CD4-positive, CD25-positive, alpha-beta regulatory T cell (primary cell): ENCODE results near the gene LUC7L3. TPM values are rescaled to one million over a fixed set of nuclear protein-coding genes. Genes with fewer than 3 reads are reported as not detected.

ENCODE experiments used
- ATAC-seq, 2 donors: fragments of 150-1000 bp; cut with Tn5 transposase; one replicate each; pipeline ENCODE4 v1.10.0; 2021; ENCODE audit warnings: low read depth in 2 of 2, moderate number of reproducible peaks in 2 of 2, moderate library complexity in 1 of 2
- DNase-seq, 3 donors: peaks; one replicate each; pipeline versions ENCODE4 v3.0.0 to v3.0.0-alpha.2; 2012 to 2022; ENCODE audit warnings: mixed read lengths in 1 of 3
- H3K27ac ChIP-seq: one replicate; pipeline ENCODE4 v1.7.0; 2013; ENCODE audit warnings: mild to moderate bottlenecking, low read length; ENCODE audit not compliant: insufficient read depth, poor library complexity, severe bottlenecking
- H3K27me3 ChIP-seq: one replicate; pipeline ENCODE4 v1.7.0; 2013; ENCODE audit warnings: low read length; ENCODE audit not compliant: control insufficient read depth, insufficient read depth
- H3K36me3 ChIP-seq: one replicate; pipeline ENCODE4 v1.7.0; 2013; ENCODE audit warnings: mild to moderate bottlenecking, low read length, moderate library complexity; ENCODE audit not compliant: control insufficient read depth, insufficient read depth
- H3K4me1 ChIP-seq: 2 replicates; pipeline ENCODE4 v1.7.0; 2013; ENCODE audit warnings: mild to moderate bottlenecking, low read length; ENCODE audit not compliant: insufficient read depth, control insufficient read depth, poor library complexity, severe bottlenecking
- H3K4me3 ChIP-seq: one replicate; pipeline ENCODE4 v1.7.0; 2013; ENCODE audit warnings: low read depth, mild to moderate bottlenecking, low read length, moderate library complexity
- H3K9me3 ChIP-seq, 2 experiments: 1 replicate in 1 of 2; 2 replicates in 1 of 2; pipeline ENCODE4 v1.7.0; 2013; ENCODE audit warnings: low read length in 2 of 2, mild to moderate bottlenecking in 1 of 2, moderate library complexity in 1 of 2; ENCODE audit not compliant: control insufficient read depth in 2 of 2
- H3K27ac Mint-ChIP-seq, 3 donors: one replicate each; pipeline ENCODE4 v1.8.0; 2020 to 2022; ENCODE audit warnings: mild to moderate bottlenecking in 3 of 3, mixed read lengths in 3 of 3, moderate library complexity in 2 of 3
- H3K27me3 Mint-ChIP-seq: one replicate; pipeline ENCODE4 v1.8.0; 2022; ENCODE audit warnings: mild to moderate bottlenecking, mixed read lengths
- H3K36me3 Mint-ChIP-seq: one replicate; pipeline ENCODE4 v1.8.0; 2020; ENCODE audit warnings: mixed read lengths
- H3K4me1 Mint-ChIP-seq, 4 donors: one replicate each; pipeline ENCODE4 v1.8.0; 2020 to 2022; ENCODE audit warnings: mixed read lengths in 4 of 4, mild to moderate bottlenecking in 1 of 4
- H3K4me3 Mint-ChIP-seq, 4 donors: one replicate each; pipeline ENCODE4 v1.8.0; 2020 to 2022; ENCODE audit warnings: mild to moderate bottlenecking in 4 of 4, mixed read lengths in 4 of 4, moderate library complexity in 3 of 4
- H3K9me3 Mint-ChIP-seq, 7 donors: one replicate each; pipeline ENCODE4 v1.8.0; 2020 to 2022; ENCODE audit warnings: mixed read lengths in 7 of 7, mild to moderate bottlenecking in 3 of 7, moderate library complexity in 2 of 7
- polyA plus RNA-seq, 4 donors: library from polyadenylated mRNA; unstranded; fragments of 300-500 nt; fragmentation: Illumina TruSeq; gene quantifications; one replicate each; pipeline ENCODE4 v1.2.3, GENCODE V29; 2021
- total RNA-seq: library from RNA; stranded (reverse); gene quantifications from one replicate; pipeline ENCODE4 v1.2.3, GENCODE V29; 2022

LUC7L3 gene
- total and polyA plus RNA-seq, 5 donors from 2014 or later: 44.9 to 143 (median 52.6) TPM

- DNase-seq (no peak), ATAC-seq (no peak)
- H3K27me3 ChIP-seq: no peaks in the 10 kb centered on the region
- no peaks in the 10 kb centered on the region for H3K9me3 ChIP-seq
- H3K27ac ChIP-seq: no peak overlapping the region
- Mint-ChIP-seq H3K27me3 (peaks cover 7% of the 10 kb centered on the region), H3K4me1 (peaks cover 0 to 7% (median 2%) of the 10 kb centered on the region in 4 donors), H3K27ac (no peak overlapping the region), H3K9me3 (no peaks in the 10 kb centered on the region), H3K4me3 (no peak overlapping the region), H3K36me3 (no peaks in the 10 kb centered on the region)
- H3K4me3 ChIP-seq: no peak overlapping the region
- no peaks in the 10 kb centered on the region for H3K36me3 ChIP-seq
- H3K4me1 ChIP-seq: no peaks in the 10 kb centered on the region
Observed at GRCh38 chr17:50683434-50684287, 35.7 kb upstream of the LUC7L3 start.

GRCh38 chr17:50684288-50684611, 35.2 kb upstream of the LUC7L3 start:
- DNase-seq (no peak), ATAC-seq (no peak)
- no peak overlapping the region for H3K27ac ChIP-seq
- no peaks in the 10 kb centered on the region for H3K36me3 ChIP-seq
- Mint-ChIP-seq H3K27me3 (peaks cover 7% of the 10 kb centered on the region), H3K9me3 (no peaks in the 10 kb centered on the region), H3K4me1 (peaks cover 0 to 7% (median 2%) of the 10 kb centered on the region in 4 donors), H3K4me3 (no peak overlapping the region), H3K36me3 (no peaks in the 10 kb centered on the region), H3K27ac (no peak overlapping the region)
- no peaks in the 10 kb centered on the region for H3K27me3 ChIP-seq
- no peaks in the 10 kb centered on the region for H3K9me3 ChIP-seq
- H3K4me1 ChIP-seq: no peaks in the 10 kb centered on the region
- H3K4me3 ChIP-seq: no peak overlapping the region

GRCh38 chr17:50684612-50685333, 34.6 kb upstream of the LUC7L3 start:
- H3K27me3 ChIP-seq: no peaks in the 10 kb centered on the region
- H3K27me3 Mint-ChIP-seq: peaks cover 7% of the 10 kb centered on the region
- H3K27ac Mint-ChIP-seq: no peak overlapping the region
- ATAC-seq (no peak), DNase-seq (no peak)
- no peaks in the 10 kb centered on the region for H3K4me1 ChIP-seq
- no peak overlapping the region for H3K4me3 ChIP-seq
- H3K27ac ChIP-seq: no peak overlapping the region
- H3K4me1 Mint-ChIP-seq: peaks cover 0 to 7% (median 2%) of the 10 kb centered on the region in 4 donors
- H3K4me3 Mint-ChIP-seq: no peak overlapping the region
- no peaks in the 10 kb centered on the region for H3K36me3 Mint-ChIP-seq
- H3K36me3 ChIP-seq: no peaks in the 10 kb centered on the region
- no peaks in the 10 kb centered on the region for H3K9me3 ChIP-seq
- H3K9me3 Mint-ChIP-seq: no peaks in the 10 kb centered on the region

DNA sequence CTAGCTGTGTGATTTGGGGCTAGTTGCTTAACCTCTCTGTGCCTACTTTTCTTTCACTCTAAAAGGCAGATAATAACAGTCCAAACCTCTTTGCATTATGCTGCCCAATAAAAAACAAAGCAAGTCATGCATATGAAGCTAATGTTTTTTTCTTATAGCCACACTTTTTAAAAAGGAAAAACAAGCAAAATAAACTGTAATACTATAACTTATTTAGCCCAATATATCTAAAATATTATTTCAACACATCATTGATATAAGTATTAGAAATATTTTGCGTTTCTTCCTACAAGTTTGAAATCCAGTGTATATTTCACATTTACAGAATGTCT, 34.1 kb upstream of the LUC7L3 start:
- Histone ChIP-seq H3K27ac (no peak overlapping the region), H3K27me3 (no peaks in the 10 kb centered on the region), H3K9me3 (no peaks in the 10 kb centered on the region), H3K4me1 (no peaks in the 10 kb centered on the region), H3K36me3 (no peaks in the 10 kb centered on the region), H3K4me3 (no peak overlapping the region)
- Mint-ChIP-seq H3K9me3 (no peaks in the 10 kb centered on the region), H3K27me3 (peaks cover 7% of the 10 kb centered on the region), H3K36me3 (no peaks in the 10 kb centered on the region), H3K4me3 (no peak overlapping the region), H3K27ac (no peak overlapping the region), H3K4me1 (peaks cover 0 to 9% (median 2%) of the 10 kb centered on the region in 4 donors)
- no peak for ATAC-seq
- DNase-seq: no peak

GRCh38 chr17:50685691-50686493, 33.5 kb upstream of the LUC7L3 start:
- Histone ChIP-seq H3K27ac (no peak overlapping the region), H3K27me3 (no peaks in the 10 kb centered on the region), H3K4me3 (no peak overlapping the region), H3K9me3 (no peaks in the 10 kb centered on the region), H3K36me3 (no peaks in the 10 kb centered on the region), H3K4me1 (no peaks in the 10 kb centered on the region)
- H3K27me3 Mint-ChIP-seq: peaks cover 7% of the 10 kb centered on the region
- no peaks in the 10 kb centered on the region for H3K36me3 Mint-ChIP-seq
- DNase-seq (no peak), ATAC-seq (no peak)
- H3K27ac Mint-ChIP-seq: no peak overlapping the region
- no peak overlapping the region for H3K4me3 Mint-ChIP-seq
- H3K4me1 Mint-ChIP-seq: peaks cover 0 to 9% (median 2%) of the 10 kb centered on the region in 4 donors
- no peaks in the 10 kb centered on the region for H3K9me3 Mint-ChIP-seq

DNA sequence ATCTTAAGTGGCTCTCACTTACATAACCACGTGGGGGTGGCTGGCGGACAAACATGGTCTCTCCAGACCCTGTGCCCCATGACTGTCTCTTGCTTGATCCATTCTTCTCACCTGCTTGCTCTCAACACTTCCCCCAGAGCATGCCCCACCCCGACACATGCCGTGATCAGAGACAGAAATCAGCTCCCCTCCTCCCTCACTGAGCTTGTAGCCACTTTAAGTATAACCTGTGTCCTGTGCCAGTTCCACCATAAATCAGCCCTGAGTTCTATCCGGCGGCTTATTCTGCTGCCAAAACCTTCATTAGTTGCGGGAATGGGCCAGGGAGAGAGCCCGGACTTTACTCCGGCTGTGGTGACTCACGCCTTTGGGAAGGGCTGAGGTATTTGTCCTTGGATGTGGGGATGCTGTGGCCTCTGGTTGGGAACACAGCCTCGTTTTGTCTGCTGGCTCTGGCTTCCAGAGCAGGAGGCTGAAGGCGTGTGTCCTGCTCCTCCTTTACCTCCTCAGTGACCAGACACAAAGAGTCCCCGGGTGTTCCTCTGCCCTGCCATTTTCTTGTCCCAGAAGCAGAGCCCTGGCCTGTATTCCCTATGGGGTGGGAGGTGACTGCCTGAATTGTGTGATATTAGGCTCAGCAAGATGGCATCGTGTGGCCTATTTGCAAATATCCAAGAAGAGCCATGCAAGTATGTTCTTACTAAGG, 32.8 kb upstream of the LUC7L3 start:
- Mint-ChIP-seq H3K27me3 (peaks cover 7% of the 10 kb centered on the region), H3K4me3 (no peak overlapping the region), H3K9me3 (no peaks in the 10 kb centered on the region), H3K36me3 (no peaks in the 10 kb centered on the region), H3K4me1 (peaks cover 0 to 4% (median 0%) of the 10 kb centered on the region in 4 donors), H3K27ac (no peak overlapping the region)
- H3K4me3 ChIP-seq: no peak overlapping the region
- ATAC-seq: no peak
- H3K9me3 ChIP-seq: no peaks in the 10 kb centered on the region
- H3K36me3 ChIP-seq: no peaks in the 10 kb centered on the region
- DNase-seq: no peak
- no peaks in the 10 kb centered on the region for H3K27me3 ChIP-seq
- H3K27ac ChIP-seq: no peak overlapping the region
- H3K4me1 ChIP-seq: no peaks in the 10 kb centered on the region

GRCh38 chr17:50687200-50688066, 32.0 kb upstream of the LUC7L3 start:
- H3K9me3 Mint-ChIP-seq: no peaks in the 10 kb centered on the region
- Histone ChIP-seq H3K36me3 (peaks cover 2% of the 10 kb centered on the region), H3K4me1 (no peaks in the 10 kb centered on the region), H3K4me3 (no peak overlapping the region), H3K27ac (no peak overlapping the region), H3K9me3 (no peaks in the 10 kb centered on the region), H3K27me3 (no peaks in the 10 kb centered on the region)
- ATAC-seq: no peak
- H3K36me3 Mint-ChIP-seq: no peaks in the 10 kb centered on the region
- no peak overlapping the region for H3K27ac Mint-ChIP-seq
- DNase-seq: no peak
- H3K27me3 Mint-ChIP-seq: peaks cover 7% of the 10 kb centered on the region
- peaks cover 0 to 3% (median 0%) of the 10 kb centered on the region in 4 donors for H3K4me1 Mint-ChIP-seq
- H3K4me3 Mint-ChIP-seq: no peak overlapping the region
